ENCODE measurements around the gene SORT1.
"Not testable (repeated sequence)": the region's sequence is repeated elsewhere in the genome, so short reads cannot be mapped to it uniquely, and the experiment has no call there.

SORT1 gene

GRCh38 chr1:109379422-109379821 is 18.3 kb downstream of the SORT1 start:
- no peak for DNase-seq

GRCh38 chr1:109377698-109378097 is 20.0 kb downstream of the SORT1 start:
- DNase-seq: no peak

- DNase-seq: not testable (repeated sequence)
These were observed 24.0 kb downstream of the SORT1 start for GRCh38 chr1:109373696-109374095.

GRCh38 chr1:109373126-109373525 is 24.6 kb downstream of the SORT1 start:
- peak; percentile 49 to 52 for DNase-seq

- no peak for DNase-seq
These were observed 25.4 kb downstream of the SORT1 start for GRCh38 chr1:109372281-109372680.

GRCh38 chr1:109371341-109371739 is 26.4 kb downstream of the SORT1 start:
- peak; percentile 47 to 57 for DNase-seq

GRCh38 chr1:109370712-109371340 is 26.9 kb downstream of the SORT1 start:
- peak in 1 of 2 experiments; percentile 23 for DNase-seq

- peak; percentile 29 to 39 for DNase-seq
These were observed 28.5 kb downstream of the SORT1 start for GRCh38 chr1:109369167-109369746.

- no peak for DNase-seq
These were observed 29.3 kb downstream of the SORT1 start for GRCh38 chr1:109368464-109368863.

- DNase-seq: no peak
These were observed 30.1 kb downstream of the SORT1 start for GRCh38 chr1:109367626-109368025.

GRCh38 chr1:109365642-109366204 is 32.0 kb downstream of the SORT1 start:
- no peak for DNase-seq

- no peak for DNase-seq
These were observed 36.1 kb downstream of the SORT1 start for GRCh38 chr1:109361649-109362048.

GRCh38 chr1:109361069-109361468 is 36.6 kb downstream of the SORT1 start:
- DNase-seq: peak in 1 of 2 experiments; percentile 28

- DNase-seq: no peak
These were observed 40.1 kb downstream of the SORT1 start for GRCh38 chr1:109357616-109358015.

GRCh38 chr1:109356915-109357314 is 40.8 kb downstream of the SORT1 start:
- DNase-seq: no peak

- DNase-seq: no peak
These were observed 41.2 kb downstream of the SORT1 start for GRCh38 chr1:109356505-109356904.

- DNase-seq: no peak
These were observed 42.8 kb downstream of the SORT1 start for GRCh38 chr1:109354929-109355328.

GRCh38 chr1:109351457-109351856 is 46.3 kb downstream of the SORT1 start:
- DNase-seq: no peak

- no peak for DNase-seq
These were observed 47.1 kb downstream of the SORT1 start for GRCh38 chr1:109350655-109351054.

GRCh38 chr1:109350182-109350581 is 47.5 kb downstream of the SORT1 start:
- DNase-seq: no peak

GRCh38 chr1:109347511-109347910 is 50.2 kb downstream of the SORT1 start:
- DNase-seq: no peak

- no peak for DNase-seq
These were observed 55.5 kb downstream of the SORT1 start for GRCh38 chr1:109341944-109342930.

- no peak for DNase-seq
These were observed 59.1 kb downstream of the SORT1 start for GRCh38 chr1:109338608-109339007.

Data from Kasumi-1 (cell line).